ENCODE results near the gene BDH1. TPM values are rescaled to one million over a fixed set of nuclear protein-coding genes. Genes with fewer than 3 reads are reported as not detected.

Gene BDH1
- total RNA-seq, 2 experiments from 2014 or later, result 53.6 to 58.7 TPM

Other genes with a start within 250 kb of the BDH1 start
- 10 to 100 TPM; 43.3 to 44.5 TPM for gene RUBCN, start 180.9 kb upstream of the BDH1 start, total RNA-seq
- gene FYTTD1, start 193.9 kb upstream of the BDH1 start, total RNA-seq, result 10 to 100 TPM; 35.7 to 38.8 TPM
- gene LRCH3, start 235.3 kb upstream of the BDH1 start, total RNA-seq, result 10 to 100 TPM; 54.0 to 58.0 TPM

Measured in activated CD4-positive, alpha-beta T cell treated with anti-CD3 and anti-CD28 coated beads, Interleukin-2, amount 10 ng/mL, durations not matched to agents 7 days and 5 days (primary cell).